ENCODE data around the gene FOXQ1. TPM values are rescaled to one million over a fixed set of nuclear protein-coding genes. Genes with fewer than 3 reads are reported as not detected.

The FOXQ1 gene
- total RNA-seq, 2 donors from 2014 or later = not detected

GRCh38 chr6:1362643-1363042, 50.7 kb downstream of the FOXQ1 start:
- TF ChIP-seq CTCF (IDR thresholded peaks at IDR 0.05) = no peak
- Histone ChIP-seq H3K4me3 (no peak overlapping the region), H3K27ac (no peak overlapping the region), H3K9me3 (no peaks in the 10 kb centered on the region), H3K4me1 (no peaks in the 10 kb centered on the region), H3K27me3 (no peaks in the 10 kb centered on the region), H3K36me3 (no peaks in the 10 kb centered on the region)
- DNase-seq (ENCODE audit: low spot score) = no peak

- Histone ChIP-seq H3K36me3 (no peaks in the 10 kb centered on the region), H3K4me1 (no peaks in the 10 kb centered on the region), H3K27me3 (no peaks in the 10 kb centered on the region), H3K27ac (no peak overlapping the region), H3K4me3 (no peak overlapping the region), H3K9me3 (no peaks in the 10 kb centered on the region)
- no peak for DNase-seq (ENCODE audit: low spot score)
- no peak for TF ChIP-seq CTCF (IDR thresholded peaks at IDR 0.05)
These were observed 51.4 kb downstream of the FOXQ1 start for GRCh38 chr6:1363298-1363697.

GRCh38 chr6:1363729-1364572, 52.1 kb downstream of the FOXQ1 start:
- Histone ChIP-seq H3K9me3 (no peaks in the 10 kb centered on the region), H3K27me3 (no peaks in the 10 kb centered on the region), H3K4me3 (no peak overlapping the region), H3K36me3 (no peaks in the 10 kb centered on the region), H3K4me1 (no peaks in the 10 kb centered on the region), H3K27ac (no peak overlapping the region)
- no peak for DNase-seq (ENCODE audit: low spot score)
- peak; percentile 11 to 34 for TF ChIP-seq CTCF (IDR thresholded peaks at IDR 0.05)

Other genes starting within 250 kb of the FOXQ1 start
- under 1 TPM in 1 of 2 donors, not detected in 1; 0.55 TPM for gene FOXF2, start 77.5 kb downstream of the FOXQ1 start, total RNA-seq

Measured in right atrium auricular region (tissue), 2 donors.